Panc1 (cell line): ENCODE results near the gene TRAF2. TPM values are rescaled to one million over a fixed set of nuclear protein-coding genes. Genes with fewer than 3 reads are reported as not detected.

Experiments used
- ATAC-seq: fragments of 200-7000 bp; cut with Tn5 transposase; 2 replicates; pipeline ENCODE4 v1.9.1; 2020; ENCODE audit warnings: mild to moderate bottlenecking, moderate library complexity
- BruUV-seq: library from RNA; stranded (reverse); fragments of 400-500 nt; replicated peaks from 2 replicates; lab custom pipeline; 2021; lab: Mats Ljungman, UMichigan
- CTCF ChIA-PET: fragments of 300-600 bp; sonication (Branson Sonifier 250); formaldehyde crosslinking; loops from one replicate; lab custom pipeline; 2022; ENCODE audit warnings: antibody characterized with exemption; lab: Charles Lee
- POLR2A ChIA-PET: fragments of 300-600 bp; sonication (Branson Sonifier 250); formaldehyde crosslinking; loops from one replicate; lab custom pipeline; 2022; ENCODE audit warnings: antibody characterized with exemption; lab: Charles Lee
- DNase-seq: peaks from one replicate; pipeline ENCODE4 v3.0.0-alpha.2; 2010; ENCODE audit warnings: low read depth, low spot score
- H3K27ac ChIP-seq: 2 replicates; pipeline ENCODE4 v1.5.1; 2011; ENCODE audit warnings: mild to moderate bottlenecking, low read length, inconsistent platforms
- H3K27me3 ChIP-seq: fragments of 200-500 bp; sonication (Bioruptor generic); 2 replicates; pipeline ENCODE4 v1.6.0; 2014; ENCODE audit warnings: low read length, inconsistent platforms; ENCODE audit not compliant: control insufficient read depth, insufficient read depth
- H3K36me3 ChIP-seq: fragments of 200-500 bp; sonication (Bioruptor generic); 2 replicates; pipeline ENCODE4 v1.5.1; 2014; ENCODE audit warnings: inconsistent platforms, mild to moderate bottlenecking, low read length, moderate library complexity; ENCODE audit not compliant: control insufficient read depth, insufficient read depth
- H3K4me1 ChIP-seq: 2 replicates; pipeline ENCODE4 v1.5.1; 2011; ENCODE audit warnings: inconsistent platforms, mild to moderate bottlenecking, low read length, moderate library complexity; ENCODE audit not compliant: control insufficient read depth, insufficient read depth
- H3K4me3 ChIP-seq, 2 experiments: 2 replicates each; pipeline ENCODE4 v1.5.1; 2011 to 2012; ENCODE audit warnings: low read depth in 2 of 2, low read length in 2 of 2, mild to moderate bottlenecking in 2 of 2, inconsistent platforms in 1 of 2, moderate library complexity in 1 of 2
- H3K9me3 ChIP-seq: fragments of 200-500 bp; sonication (Bioruptor generic); 2 replicates; pipeline ENCODE4 v1.5.1; 2014; ENCODE audit warnings: low read depth, mild to moderate bottlenecking, inconsistent platforms, low read length, moderate library complexity; ENCODE audit not compliant: control insufficient read depth, insufficient read depth
- CTCF ChIP-seq: fragments of 450-650 bp; IDR thresholded peaks from 2 replicates; pipeline ENCODE4 v1.5.1; 2017; ENCODE audit warnings: mild to moderate bottlenecking
- POLR2AphosphoS5 ChIP-seq: IDR thresholded peaks from 2 replicates; pipeline ENCODE4 v1.6.1; 2012; ENCODE audit warnings: mild to moderate bottlenecking, low read depth, low read length, moderate library complexity
- REST ChIP-seq, 2 experiments: IDR thresholded peaks; 2 replicates each; pipeline ENCODE4 v1.6.1; 2011 to 2012; ENCODE audit warnings: low read depth in 2 of 2, control low read depth in 1 of 2, low read length in 1 of 2, mild to moderate bottlenecking in 1 of 2, moderate library complexity in 1 of 2; ENCODE audit not compliant: insufficient read depth in 1 of 2
- SIN3A ChIP-seq: IDR thresholded peaks from 2 replicates; pipeline ENCODE4 v1.6.1; 2012; ENCODE audit warnings: low read depth, mild to moderate bottlenecking, low read length, moderate library complexity, borderline replicate concordance; ENCODE audit not compliant: insufficient read depth
- TCF7L2 ChIP-seq: IDR thresholded peaks from 2 replicates; pipeline ENCODE4 v1.6.1; 2011; ENCODE audit warnings: mild to moderate bottlenecking, low read depth, low read length, inconsistent platforms
- in situ Hi-C: cut with HindIII; loops from 2 replicates; pipeline ENCODE4 v1.10.0; 2016; ENCODE audit warnings: low sequenced_read_pairs, low pct_unique_long_range_greater_than_20kb
- intact Hi-C: fragments of 100-400 bp; cut with micrococcal nuclease; formaldehyde crosslinking; loops from one replicate; pipeline ENCODE4 v1.10.0; 2022; ENCODE audit not compliant: unreplicated experiment
- total RNA-seq: library from RNA; stranded (reverse); gene quantifications from one replicate; pipeline ENCODE4 v1.2.1, GENCODE V29; 2021; ENCODE audit not compliant: unreplicated experiment

Gene TRAF2
- total RNA-seq, 1 experiment from 2014 or later, result 48.7 TPM

GRCh38 chr9:136850866-136851775, 35.2 kb upstream of the TRAF2 start:
- peak overlapping the region; percentile 83; the same call in 1 of the 2 replicates for H3K27ac ChIP-seq
- POLR2A ChIA-PET, result interaction anchor here (0.6 kb wide), 1 partner anchor 87 kb away, joined by 6 read pairs; no protein-coding TSS in a partner anchor

More at GRCh38 chr9:136850866-136851775, 35.2 kb upstream of the TRAF2 start:
- DNase-seq (no peak), ATAC-seq (no peak)
- H3K4me3 ChIP-seq, result peak overlapping the region; percentile 64 to 69; a peak in 3 of 4 replicates
- H3K9me3 ChIP-seq, result no peaks in the 10 kb centered on the region
- no peaks in the 10 kb centered on the region for H3K27me3 ChIP-seq
- CTCF ChIA-PET, result no interaction called here
- BruUV-seq, result no TSS peak
- H3K36me3 ChIP-seq, result no peaks in the 10 kb centered on the region
- TF ChIP-seq REST (IDR thresholded peaks at IDR 0.05; ENCODE audit: insufficient read depth in 1 of 2, low read depth in 2 of 2, low read length in 1 of 2) (no peak), CTCF (no peak), TCF7L2 (no peak), SIN3A (no peak), POLR2AphosphoS5 (no peak)
- in situ Hi-C loops, result no loop called here
- peaks cover 18% of the 10 kb centered on the region for H3K4me1 ChIP-seq
- intact Hi-C loops, result no loop called here
